Keratinocyte (primary cell): ENCODE measurements around the gene FCER1G.

Experiments used
- CTCF ChIP-seq, 3 experiments: IDR thresholded peaks in 1 of 3; conservative IDR thresholded peaks in 1 of 3; optimal IDR thresholded peaks in 1 of 3; 2 replicates in 2 of 3; 3 replicates in 1 of 3; pipeline versions ENCODE3 to v1.5.1; 2011; ENCODE audit warnings: low read length in 3 of 3, mild to moderate bottlenecking in 3 of 3, moderate library complexity in 2 of 3, control low read depth in 1 of 3, inconsistent platforms in 1 of 3; ENCODE audit not compliant: insufficient read depth in 2 of 3; ENCODE audit errors: extremely low read depth in 1 of 3
- EZH2 ChIP-seq: IDR thresholded peaks from one replicate; pipeline ENCODE4 v1.6.1; 2012; ENCODE audit warnings: inconsistent platforms, mild to moderate bottlenecking, low read length, moderate library complexity

- TF ChIP-seq CTCF (optimal IDR thresholded peaks at IDR 0.05 in 1 of 3, IDR thresholded peaks at IDR 0.05 in 1 of 3, conservative IDR thresholded peaks at IDR 0.05 in 1 of 3; ENCODE audit: extremely low read depth in 1 of 3, insufficient read depth in 2 of 3, low read length in 3 of 3) = peak in 1 of 3 experiments; percentile 17
- no peak for TF ChIP-seq EZH2
Measured at GRCh38 chr1:161177112-161177935, 37.8 kb upstream of the FCER1G start, which contains the start of gene B4GALT3.
